Measurements from ENCODE around the gene BCL6B.
A peak's percentile ranks its signal among the peaks of the same experiment; 100 is the strongest.

The BCL6B gene

DNA sequence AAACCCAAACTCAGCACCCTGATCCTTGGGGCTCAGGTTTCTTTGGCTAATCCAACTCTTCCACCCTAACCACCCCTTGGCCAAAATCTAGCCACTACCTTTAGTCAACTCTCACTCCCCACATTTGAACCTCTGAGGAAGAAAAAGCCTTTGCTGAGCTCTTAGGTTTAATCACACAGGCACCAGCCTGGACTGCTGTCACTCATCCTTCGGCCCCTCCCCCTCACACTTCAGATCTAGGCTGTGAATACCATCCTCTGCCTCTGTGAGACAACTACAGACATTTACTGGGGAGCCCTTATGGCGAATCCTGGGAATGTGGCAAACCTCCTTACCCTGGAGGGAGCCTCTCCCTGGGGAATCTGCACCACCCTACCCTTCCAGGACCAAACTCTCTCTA lies 15.7 kb upstream of the BCL6B start:
- DNase-seq, result no peak

DNA sequence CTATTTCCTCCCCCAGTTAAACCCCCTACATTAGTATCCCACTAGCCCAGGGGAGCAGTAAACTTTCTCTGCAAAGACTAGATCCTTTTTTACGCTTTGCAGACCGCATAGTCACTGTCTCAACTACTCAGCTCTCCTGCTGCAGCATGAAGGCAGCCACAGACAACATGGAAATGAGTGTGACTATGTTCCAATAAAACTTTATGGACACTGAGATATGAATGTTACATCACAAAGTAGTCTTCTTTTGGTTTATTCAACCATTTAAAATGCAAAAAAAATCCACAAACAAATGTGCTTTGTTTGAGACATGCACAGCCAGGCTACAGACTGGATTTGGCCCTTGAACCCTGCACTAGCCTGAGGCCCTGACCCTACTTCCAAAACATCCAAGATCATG lies 12.3 kb upstream of the BCL6B start:
- DNase-seq, result no peak

DNA sequence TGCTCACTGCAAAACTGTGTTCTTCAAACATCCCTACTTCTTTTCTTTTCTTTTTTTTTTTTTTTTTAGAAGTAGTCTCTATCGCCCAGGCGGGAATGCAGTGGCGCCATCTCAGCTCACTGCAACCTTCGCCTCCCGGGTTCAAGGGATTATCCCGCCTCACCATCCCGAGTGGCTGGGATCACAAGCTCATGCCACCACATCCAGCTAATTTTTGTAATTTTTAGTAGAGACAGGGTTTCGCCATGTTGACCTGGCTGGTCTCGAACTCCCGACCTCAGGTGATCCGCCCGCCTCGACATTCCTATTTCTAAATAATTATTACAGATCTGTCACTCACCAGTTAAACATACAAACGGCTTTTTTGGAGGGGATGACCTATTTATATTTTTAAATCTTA lies 11.4 kb upstream of the BCL6B start:
- no peak for DNase-seq

DNA sequence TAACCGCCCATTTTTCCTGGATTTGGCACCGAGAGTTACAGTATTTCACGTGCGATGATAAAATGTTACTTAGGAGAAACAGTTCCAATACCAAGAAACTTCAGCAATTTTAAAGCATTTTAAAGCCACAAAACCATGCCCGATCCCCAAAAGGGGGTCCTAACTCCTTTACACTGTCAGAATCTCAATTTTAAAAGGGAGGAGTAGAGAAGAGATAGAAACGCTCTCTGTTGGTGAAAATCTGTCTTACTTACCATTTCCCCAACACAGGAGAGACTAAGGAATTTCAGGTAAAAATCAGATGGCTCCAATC lies 11.0 kb upstream of the BCL6B start:
- DNase-seq, result no peak

DNA sequence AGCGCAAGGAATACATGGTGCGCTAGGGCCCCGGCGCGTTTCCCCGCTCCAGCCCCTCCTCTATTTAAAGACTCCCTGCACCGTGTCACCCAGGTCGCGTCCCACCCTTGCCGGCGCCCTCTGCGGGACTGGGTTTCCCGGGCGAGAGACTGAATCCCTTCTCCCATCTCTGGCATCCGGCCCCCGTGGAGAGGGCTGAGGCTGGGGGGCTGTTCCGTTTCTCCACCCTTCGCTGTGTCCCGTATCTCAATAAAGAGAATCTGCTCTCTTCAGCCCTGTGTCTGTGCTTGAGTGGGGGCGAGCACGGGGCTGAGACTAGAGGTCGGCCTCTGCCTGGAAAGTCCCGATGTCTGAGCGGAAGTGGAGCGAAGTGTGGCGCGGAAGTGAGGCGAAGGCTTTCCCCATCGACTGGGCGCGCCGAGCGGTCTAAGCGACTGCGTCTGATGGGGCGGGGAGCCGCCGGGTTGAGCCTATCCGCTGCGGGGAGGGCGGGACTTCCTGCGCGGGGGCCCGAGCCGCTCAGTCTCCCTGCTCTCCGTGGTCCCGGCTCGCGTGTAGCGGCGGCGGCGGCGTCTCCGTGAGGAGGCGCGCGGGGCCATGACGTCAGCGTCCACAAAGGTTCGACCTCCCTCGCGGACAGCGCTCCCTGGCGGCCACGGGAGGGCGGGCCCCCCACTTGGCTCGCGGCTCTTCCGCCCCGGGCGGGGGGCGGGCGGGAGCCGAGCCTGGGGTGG lies 8.4 kb upstream of the BCL6B start:
- peak; percentile 96 to 99 (median 98) for DNase-seq

DNA sequence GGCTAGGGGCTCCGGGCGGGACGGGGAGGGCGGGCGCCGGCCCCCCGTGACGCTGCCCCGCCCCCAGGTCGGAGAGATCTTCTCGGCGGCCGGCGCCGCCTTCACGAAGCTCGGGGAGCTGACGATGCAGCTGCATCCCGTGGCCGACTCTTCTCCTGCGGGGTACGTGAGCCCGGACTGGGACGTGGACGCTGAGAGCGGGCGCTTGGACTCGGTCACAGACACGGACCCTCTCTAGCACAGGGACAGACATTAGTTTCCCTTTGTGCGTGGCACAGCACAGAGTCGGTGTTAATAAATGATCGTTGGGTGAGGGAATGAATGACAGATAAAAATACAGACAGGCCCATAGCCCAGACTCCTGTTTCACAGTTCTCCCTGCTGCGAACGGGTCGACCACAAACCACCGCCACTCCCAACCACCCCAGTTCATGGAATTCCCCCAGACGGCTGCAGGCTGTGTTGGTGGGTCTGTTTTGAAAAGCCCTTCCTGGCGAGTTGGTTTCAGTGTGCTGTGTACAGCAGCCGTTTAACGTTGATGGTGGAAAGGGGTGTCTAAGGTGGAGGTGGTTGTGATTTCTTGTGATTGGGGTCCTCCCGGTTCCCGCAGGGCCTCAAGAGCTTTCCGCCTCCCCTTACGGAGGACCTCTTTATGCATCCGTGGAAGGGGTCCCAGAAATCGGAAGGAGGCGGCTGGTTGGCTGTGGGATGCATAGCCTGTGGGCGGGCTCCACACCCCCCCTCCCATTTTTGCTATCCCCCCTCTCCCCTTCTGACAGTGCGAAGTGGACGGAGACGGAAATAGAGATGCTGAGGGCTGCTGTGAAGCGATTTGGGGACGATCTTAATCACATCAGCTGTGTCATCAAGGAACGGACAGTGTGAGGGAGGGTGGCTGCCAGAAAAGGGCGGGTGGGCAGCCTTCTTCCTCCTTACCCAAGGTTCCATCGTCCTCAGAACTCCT lies 7.6 kb upstream of the BCL6B start:
- DNase-seq, result peak; percentile 77 to 87 (median 82)

DNA sequence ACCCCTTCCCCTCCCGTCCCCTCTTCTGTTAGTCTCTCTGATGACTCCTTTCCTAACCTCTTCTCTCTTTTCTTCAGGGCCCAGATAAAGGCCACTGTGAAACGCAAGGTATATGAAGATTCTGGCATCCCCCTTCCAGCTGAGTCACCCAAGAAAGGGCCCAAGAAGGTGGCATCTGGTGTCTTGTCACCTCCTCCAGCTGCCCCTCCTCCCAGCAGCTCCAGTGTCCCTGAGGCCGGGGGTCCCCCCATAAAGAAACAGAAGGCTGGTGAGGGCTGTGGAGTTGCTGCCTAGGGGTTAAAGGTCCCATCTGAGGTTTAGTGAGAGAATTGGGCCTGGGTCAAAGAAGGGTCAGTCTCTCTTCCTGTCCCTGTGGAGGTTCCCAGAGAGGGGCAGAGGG lies 6.4 kb upstream of the BCL6B start:
- DNase-seq, result no peak

DNA sequence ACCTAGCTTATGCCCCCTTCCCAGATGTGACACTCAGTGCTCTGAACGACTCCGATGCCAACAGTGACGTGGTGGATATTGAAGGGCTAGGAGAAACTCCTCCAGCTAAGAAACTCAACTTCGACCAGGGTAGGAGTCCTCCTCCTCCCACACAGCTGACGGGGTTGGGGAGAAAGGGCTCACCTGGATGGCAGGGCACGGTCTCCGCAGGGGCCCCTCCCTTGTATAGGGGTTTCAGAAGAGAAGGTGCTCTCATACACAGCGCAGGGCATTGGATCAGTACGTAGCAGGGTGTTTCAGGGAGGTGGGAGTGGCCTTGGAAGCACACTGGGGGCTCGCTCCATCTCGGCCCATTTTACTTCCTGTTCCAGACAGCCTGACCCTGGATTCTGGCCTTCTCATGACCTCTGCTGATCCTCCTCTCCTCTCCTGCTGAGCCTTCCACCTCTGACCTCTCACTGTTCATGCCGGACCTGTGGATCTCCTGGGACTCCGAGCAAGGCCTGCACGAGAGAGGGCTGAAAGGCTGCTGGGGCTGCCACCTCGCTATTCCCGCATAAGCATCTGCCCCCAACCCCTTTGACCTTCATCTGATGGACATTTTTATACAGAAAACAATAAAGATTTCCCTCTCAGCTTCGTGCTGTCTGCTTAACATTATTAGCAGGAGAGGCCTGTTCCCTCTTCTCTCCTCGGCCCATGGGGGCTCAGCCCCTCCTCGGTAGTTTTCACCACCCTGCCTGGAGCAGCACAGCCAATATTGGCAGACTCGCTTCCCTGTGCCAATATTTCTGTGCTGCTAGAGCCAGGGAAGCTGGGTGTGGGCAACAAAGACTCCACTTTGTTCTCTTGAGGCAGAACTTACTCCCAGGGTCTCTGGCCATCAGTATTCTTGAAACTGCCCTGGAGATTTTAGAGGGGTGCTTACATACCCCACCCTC lies 5.7 kb upstream of the BCL6B start:
- no peak for DNase-seq

DNA sequence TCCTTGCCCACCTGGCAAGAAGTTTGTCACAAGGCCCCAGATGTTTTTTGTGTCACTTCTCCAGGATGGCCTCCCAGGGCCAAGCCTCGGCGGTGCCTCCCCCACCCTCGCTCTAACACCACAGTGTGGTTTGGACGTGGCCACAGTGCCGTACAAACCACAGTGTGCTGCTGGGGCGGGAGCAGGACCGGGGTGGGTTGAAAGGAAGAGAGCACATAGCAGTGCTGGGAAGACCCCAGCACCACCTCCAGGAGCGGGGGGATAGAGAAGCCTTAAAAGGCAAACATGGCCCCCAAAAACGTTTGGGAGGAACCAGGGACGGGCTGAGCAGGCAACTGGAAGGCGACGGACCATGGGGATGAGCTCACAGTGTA lies 5.0 kb upstream of the BCL6B start:
- DNase-seq, result peak in 1 of 5 donors; percentile 30

DNA sequence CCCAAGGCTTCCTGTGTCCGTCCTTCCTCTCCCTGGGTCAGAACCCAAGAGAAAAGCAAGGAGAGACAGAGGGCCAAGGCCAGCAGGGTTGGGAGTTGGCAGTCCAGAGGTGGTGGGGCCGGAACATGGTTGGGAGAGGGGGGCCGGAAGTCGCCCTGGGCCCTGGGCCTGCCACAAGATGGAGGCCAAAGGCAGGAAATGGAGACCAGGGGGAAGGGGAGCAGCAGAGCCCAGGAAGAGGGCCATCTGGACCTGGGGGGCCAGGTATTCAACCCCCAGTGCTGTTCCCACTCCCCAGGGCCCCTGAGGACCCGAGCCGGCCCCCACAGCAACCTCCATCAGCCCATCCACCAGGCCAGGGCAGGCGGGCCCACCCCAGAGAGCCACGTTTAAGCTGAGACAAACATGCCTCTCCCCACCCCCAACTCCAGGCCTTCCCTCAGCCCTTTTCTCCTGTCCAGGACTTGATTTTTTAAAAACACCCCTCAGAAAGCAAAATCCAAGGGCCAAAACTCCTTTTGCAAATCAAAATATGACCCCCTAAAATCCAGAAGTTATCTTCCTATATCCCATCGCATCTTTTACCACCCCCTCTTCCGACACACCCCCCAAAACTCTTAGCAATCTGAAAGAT lies 4.4 kb upstream of the BCL6B start:
- DNase-seq, result no peak

DNA sequence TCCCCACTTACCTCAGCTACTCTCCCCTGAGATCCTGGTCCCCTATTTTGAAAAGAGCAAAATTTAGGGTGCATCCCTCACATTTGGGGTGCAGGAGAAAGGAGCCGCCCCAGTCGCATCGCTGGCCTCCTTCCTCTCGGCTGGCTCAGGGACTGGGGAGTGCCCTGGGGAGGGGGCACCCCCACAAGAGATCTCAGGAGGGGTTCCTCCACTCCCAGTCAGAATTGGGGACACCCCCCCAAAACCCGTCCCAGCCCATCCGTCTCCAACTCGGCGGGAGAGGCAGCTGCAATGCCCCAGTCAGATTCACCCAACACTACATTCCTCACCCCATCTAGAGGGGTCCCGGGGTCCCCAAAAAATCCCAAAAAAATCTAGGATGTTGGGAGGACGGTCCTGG lies 3.5 kb upstream of the BCL6B start:
- DNase-seq, result no peak

DNA sequence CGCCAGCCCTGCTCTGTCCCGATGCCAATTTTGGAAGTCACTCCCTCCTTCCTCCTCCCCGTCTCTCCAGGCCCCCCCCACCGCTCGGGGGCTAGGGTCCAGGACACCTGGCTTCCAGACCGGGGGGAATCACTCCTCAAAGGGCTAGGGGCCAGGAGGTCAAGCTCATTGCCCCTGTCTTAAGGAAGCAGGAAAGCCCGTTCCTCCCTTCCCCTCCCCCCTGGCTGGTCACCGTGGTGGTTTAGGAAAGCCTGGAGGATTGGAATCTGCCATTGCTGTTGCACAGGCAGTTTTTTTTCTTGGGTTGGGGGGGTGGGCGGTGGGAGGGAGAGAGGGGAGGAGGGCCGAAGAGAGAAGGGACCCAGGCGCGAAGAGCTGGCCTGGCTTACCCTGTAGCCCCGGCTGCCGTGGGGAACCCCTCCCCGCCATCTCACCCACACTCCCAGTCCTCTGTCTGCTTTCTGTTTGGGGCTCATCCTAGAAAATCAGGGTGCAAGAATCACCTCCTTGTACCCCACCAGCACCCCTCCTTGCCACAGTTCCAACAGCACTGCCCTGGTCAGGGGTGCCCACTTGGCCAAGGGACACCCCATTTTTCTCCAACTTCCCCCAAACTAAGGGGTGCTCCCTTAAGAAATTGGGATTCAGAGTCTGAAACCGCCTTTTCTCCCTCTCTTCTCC lies 2.9 kb upstream of the BCL6B start:
- DNase-seq, result no peak

DNA sequence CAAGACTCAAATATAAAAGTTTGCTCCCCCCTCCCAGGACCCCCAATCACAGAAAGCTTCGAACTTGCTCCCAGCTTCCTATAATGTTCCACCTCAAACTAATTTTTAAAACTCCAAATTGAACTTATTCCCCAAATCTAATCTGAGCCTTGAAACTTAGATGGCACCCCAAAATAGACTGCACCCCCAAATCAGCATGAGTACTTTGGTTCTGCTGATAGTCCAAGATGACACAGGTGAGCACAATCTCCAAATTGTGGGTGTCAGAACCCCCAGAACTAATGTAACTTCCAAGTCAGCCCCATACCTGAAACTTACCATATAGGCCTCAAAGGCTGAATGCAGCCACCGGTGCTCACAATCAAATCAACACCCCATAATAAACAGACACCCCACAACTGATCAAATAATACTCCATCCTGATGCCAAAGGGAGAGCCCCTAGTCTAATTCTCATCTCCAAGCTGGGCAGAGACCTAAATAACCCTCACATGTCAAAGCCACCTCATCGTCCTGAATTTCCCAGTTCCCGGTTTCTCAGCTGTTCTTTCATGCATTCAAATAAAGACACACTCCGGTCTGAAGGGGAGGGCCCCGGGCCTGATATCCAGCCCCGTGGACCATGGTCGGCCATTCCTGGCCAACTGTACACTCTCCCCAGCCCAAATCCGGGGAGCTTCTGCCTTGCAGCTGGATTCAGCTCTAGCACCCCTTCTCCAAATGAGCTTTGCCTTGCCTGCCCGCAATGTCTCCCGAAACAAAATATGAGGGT lies 1.8 kb upstream of the BCL6B start:
- DNase-seq, result no peak

DNA sequence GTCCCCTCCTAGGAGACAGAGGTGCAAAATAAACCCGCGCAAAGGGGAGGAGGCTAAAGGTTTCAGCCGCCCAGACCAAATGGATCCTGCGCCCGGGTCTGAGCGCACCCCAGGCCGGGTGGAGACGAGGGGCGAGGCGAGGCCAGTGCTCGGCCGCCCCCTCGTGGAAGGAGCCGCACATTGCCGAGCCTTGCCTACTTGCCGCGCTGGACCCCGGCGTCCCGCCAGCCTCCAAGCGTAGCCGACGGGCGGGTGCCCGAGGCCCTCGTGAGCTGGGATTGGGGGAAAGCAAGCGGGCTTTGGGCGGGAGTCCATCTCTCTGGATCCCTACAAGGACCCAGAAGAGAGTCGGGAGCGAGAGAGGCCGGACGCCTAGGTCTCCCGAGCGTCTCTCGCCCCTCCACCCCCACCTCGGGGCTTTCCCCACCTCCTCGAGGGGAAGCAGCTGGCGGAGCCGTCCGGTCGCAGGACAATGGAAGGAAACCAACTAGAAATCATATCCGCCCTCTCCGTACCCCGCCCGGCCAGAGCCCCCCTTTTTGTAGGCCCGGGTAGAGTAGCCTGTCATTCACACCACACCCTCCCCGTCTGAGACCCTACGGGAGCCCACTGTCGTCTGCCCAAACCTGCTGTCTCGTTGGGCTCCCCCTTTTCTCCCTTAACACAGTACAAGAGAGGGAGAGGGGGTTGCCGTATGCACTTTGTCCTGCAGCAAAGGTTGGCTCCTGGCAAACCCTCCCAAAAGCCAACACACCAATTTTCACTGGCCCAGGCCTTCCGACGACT lies 664 bp upstream of the BCL6B start:
- DNase-seq, result peak; percentile 54 to 86 (median 68)

DNA sequence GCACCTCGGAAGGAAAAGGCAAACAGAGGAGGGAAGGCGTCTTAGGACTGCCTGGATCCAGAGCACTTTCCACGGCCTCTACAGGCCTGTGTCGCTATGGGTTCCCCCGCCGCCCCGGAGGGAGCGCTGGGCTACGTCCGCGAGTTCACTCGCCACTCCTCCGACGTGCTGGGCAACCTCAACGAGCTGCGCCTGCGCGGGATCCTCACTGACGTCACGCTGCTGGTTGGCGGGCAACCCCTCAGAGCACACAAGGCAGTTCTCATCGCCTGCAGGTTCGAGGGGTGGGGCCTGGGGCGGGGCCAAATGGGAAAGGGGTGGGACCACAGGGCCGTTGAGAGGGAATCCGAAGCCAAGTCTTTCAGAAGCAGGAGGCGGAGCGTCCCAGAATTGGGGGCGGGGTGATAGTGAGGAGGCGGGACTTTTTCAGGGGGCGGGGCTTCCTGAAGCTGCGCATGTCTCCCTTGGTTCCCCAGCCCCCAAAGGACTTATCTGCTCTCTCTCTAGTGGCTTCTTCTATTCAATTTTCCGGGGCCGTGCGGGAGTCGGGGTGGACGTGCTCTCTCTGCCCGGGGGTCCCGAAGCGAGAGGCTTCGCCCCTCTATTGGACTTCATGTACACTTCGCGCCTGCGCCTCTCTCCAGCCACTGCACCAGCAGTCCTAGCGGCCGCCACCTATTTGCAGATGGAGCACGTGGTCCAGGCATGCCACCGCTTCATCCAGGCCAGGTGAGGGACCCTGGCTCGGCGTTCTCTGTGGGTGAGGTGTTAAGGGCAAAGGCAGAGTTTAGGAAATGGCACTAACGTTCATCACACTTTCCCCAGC lies 939 bp downstream of the BCL6B start:
- DNase-seq, result peak; percentile 91 to 97 (median 93)

DNA sequence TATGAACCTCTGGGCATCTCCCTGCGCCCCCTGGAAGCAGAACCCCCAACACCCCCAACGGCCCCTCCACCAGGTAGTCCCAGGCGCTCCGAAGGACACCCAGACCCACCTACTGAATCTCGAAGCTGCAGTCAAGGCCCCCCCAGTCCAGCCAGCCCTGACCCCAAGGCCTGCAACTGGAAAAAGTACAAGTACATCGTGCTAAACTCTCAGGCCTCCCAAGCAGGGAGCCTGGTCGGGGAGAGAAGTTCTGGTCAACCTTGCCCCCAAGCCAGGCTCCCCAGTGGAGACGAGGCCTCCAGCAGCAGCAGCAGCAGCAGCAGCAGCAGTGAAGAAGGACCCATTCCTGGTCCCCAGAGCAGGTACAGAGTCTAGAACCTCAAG lies 1.5 kb downstream of the BCL6B start:
- DNase-seq, result no peak

DNA sequence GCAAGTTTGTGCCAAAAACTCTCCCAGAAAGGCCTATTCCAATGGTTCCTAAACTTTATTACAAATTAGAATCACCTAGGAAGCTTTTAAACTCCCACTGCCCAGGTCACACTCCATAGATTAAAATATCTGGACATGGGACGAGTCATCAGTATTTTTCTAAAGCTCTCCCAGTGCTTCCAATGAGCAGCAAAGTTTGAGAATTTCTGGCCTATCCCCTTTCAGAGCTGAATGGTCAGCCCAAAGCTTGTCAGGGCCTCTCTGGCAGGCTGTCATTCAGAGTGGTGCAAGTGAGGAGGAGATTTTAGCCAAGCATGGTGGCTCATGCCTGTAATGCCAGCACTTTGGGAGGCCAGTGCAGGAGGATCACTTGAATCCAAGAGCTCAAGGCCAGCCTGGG lies 2.4 kb downstream of the BCL6B start:
- no peak for DNase-seq

DNA sequence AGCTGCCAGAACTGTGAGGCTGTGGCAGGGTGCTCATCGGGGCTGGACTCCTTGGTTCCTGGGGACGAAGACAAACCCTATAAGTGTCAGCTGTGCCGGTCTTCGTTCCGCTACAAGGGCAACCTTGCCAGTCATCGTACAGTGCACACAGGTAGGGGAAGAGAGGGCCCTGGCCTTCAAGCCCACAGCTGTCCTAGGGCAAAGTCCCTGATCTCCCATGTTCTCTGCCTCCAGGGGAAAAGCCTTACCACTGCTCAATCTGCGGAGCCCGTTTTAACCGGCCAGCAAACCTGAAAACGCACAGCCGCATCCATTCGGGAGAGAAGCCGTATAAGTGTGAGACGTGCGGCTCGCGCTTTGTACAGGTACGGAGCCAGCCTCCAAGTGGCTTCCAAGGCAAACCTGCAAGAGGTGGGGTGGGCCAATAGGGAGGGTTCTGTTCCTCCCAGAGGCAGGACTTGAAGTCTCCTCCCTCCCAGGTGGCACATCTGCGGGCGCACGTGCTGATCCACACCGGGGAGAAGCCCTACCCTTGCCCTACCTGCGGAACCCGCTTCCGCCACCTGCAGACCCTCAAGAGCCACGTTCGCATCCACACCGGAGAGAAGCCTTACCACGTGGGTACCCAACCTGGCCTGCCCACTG lies 3.7 kb downstream of the BCL6B start:
- DNase-seq, result no peak

DNA sequence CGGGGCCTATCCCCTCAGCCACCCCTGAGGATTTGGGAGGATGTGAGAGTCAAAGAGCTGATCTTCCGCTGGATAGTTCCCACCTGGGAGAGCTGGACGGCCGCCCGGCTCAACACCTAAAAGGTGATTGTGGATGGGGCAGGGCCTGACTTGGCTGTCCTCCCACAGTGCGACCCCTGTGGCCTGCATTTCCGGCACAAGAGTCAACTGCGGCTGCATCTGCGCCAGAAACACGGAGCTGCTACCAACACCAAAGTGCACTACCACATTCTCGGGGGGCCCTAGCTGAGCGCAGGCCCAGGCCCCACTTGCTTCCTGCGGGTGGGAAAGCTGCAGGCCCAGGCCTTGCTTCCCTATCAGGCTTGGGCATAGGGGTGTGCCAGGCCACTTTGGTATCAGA lies 4.5 kb downstream of the BCL6B start:
- DNase-seq, result no peak
